NOMO-1 (cell line): Measurements from ENCODE around the gene EIF4EBP3.

Experiments
- DNase-seq, 2 experiments: peaks; one replicate each; lab custom pipeline; 2025; ENCODE audit not compliant: unreplicated experiment in 2 of 2; lab: John Stamatoyannopoulos, UW

Gene EIF4EBP3

GRCh38 chr5:140556438-140556837 is 9.0 kb downstream of the EIF4EBP3 start:
- peak in 1 of 2 experiments; percentile 48 for DNase-seq

GRCh38 chr5:140557136-140557805 is 9.8 kb downstream of the EIF4EBP3 start, which contains the start of gene SRA1:
Gene SRA1 (minus strand): TSS chr5:140557473. CDS start chr5:140557452, 21 bp downstream.
- DNase-seq, result peak; percentile 87 to 94

- no peak for DNase-seq
These were observed 10.5 kb downstream of the EIF4EBP3 start for GRCh38 chr5:140557965-140558364.

GRCh38 chr5:140558542-140558941 is 11.1 kb downstream of the EIF4EBP3 start:
- no peak for DNase-seq

GRCh38 chr5:140560227-140560626 is 12.8 kb downstream of the EIF4EBP3 start:
- no peak for DNase-seq

GRCh38 chr5:140561753-140562523 is 14.5 kb downstream of the EIF4EBP3 start:
- DNase-seq, result no peak

- no peak for DNase-seq
These were observed 16.1 kb downstream of the EIF4EBP3 start for GRCh38 chr5:140563596-140563995.

- DNase-seq, result peak; percentile 98 to 99
These were observed 16.9 kb downstream of the EIF4EBP3 start, which contains the start of the genes APBB3 and SLC35A4 for GRCh38 chr5:140564196-140565023. Gene APBB3 (minus strand): TSS chr5:140564598. CDS start chr5:140564245, 353 bp downstream. Gene SLC35A4 (plus strand): TSS chr5:140564828. CDS start chr5:140567170, 2,342 bp downstream.

- no peak for DNase-seq
These were observed 17.7 kb downstream of the EIF4EBP3 start for GRCh38 chr5:140565024-140565779.

- no peak for DNase-seq
These were observed 18.3 kb downstream of the EIF4EBP3 start for GRCh38 chr5:140565780-140566095.

GRCh38 chr5:140566665-140567064 is 19.2 kb downstream of the EIF4EBP3 start:
- DNase-seq, result no peak

- DNase-seq, result no peak
These were observed 19.8 kb downstream of the EIF4EBP3 start for GRCh38 chr5:140567136-140567818.

GRCh38 chr5:140567871-140568270 is 20.4 kb downstream of the EIF4EBP3 start:
- DNase-seq, result no peak

- no peak for DNase-seq
These were observed 21.1 kb downstream of the EIF4EBP3 start for GRCh38 chr5:140568443-140569063.

GRCh38 chr5:140569197-140569596 is 21.7 kb downstream of the EIF4EBP3 start:
- DNase-seq, result peak in 1 of 2 experiments; percentile 2

- no peak for DNase-seq
These were observed 22.6 kb downstream of the EIF4EBP3 start for GRCh38 chr5:140570058-140570457.

- DNase-seq, result no peak
These were observed 23.0 kb downstream of the EIF4EBP3 start for GRCh38 chr5:140570488-140570887.

- DNase-seq, result no peak
These were observed 23.6 kb downstream of the EIF4EBP3 start for GRCh38 chr5:140571105-140571504.

GRCh38 chr5:140573683-140574082 is 26.2 kb downstream of the EIF4EBP3 start:
- no peak for DNase-seq
